ENCODE data around the gene KCNMB1.
"Not testable (repeated sequence)": the region's sequence is repeated elsewhere in the genome, so short reads cannot be mapped to it uniquely, and the experiment has no call there.

Gene KCNMB1

DNA sequence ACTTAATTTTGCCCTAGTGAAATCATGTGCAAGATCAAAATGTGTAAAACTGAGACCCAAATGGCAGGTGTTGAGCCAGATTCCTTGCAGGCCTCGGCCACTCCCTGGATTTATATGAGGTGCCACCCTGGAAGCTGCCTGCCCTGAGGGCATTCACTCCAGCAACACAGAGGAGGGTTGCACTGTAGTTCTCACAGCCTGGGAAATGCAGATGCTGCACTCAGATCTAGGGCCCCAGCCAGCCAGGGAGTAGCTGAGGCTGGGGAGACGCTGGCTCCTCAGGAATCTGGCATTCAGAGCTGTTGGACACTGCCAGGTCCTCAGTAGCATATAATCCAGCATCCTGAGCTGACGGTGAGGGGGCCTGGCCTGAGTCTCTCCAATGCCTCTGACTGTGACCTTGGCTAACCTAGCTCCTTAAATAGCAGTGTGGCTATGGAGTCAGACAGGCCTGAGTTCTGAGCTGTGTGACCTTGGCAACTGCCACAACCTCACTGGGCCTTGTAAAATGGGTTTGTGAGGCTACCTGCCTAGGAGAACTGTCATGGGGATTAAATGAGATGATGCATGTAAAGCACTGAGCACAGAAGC is 8.7 kb downstream of the KCNMB1 start:
- no peak for DNase-seq (ENCODE audit: low read depth)
- TF ChIP-seq, protein P1, sequence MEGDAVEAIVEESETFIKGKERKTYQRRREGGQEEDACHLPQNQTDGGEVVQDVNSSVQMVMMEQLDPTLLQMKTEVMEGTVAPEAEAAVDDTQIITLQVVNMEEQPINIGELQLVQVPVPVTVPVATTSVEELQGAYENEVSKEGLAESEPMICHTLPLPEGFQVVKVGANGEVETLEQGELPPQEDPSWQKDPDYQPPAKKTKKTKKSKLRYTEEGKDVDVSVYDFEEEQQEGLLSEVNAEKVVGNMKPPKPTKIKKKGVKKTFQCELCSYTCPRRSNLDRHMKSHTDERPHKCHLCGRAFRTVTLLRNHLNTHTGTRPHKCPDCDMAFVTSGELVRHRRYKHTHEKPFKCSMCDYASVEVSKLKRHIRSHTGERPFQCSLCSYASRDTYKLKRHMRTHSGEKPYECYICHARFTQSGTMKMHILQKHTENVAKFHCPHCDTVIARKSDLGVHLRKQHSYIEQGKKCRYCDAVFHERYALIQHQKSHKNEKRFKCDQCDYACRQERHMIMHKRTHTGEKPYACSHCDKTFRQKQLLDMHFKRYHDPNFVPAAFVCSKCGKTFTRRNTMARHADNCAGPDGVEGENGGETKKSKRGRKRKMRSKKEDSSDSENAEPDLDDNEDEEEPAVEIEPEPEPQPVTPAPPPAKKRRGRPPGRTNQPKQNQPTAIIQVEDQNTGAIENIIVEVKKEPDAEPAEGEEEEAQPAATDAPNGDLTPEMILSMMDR (conservative IDR thresholded peaks at IDR 0.05; ENCODE audit: low read depth, low read length), result no peak
- H3K4me3 ChIP-seq (ENCODE audit: low read length), result no peak overlapping the region

DNA sequence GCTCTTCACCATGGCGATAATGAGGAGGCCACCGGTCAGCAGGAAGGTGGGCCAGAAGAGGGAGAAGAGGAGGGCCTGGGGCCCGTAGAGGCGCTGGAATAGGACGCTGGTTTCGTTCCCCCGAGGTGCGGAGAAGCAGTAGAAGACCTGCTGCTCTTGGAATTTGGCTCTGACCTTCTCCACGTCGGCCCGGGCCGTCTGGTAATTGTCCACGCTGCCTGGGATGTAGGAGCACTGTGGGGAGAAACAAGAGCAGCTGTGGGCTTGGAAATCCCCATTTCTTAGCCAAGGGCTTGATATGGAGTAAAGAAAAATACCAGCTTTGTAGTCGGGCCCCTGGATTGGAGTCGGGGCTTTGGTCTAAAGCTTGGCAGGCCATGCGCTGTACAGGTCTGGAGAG is 10.4 kb downstream of the KCNMB1 start:
- DNase-seq (ENCODE audit: low read depth), result no peak
- H3K4me3 ChIP-seq (ENCODE audit: low read length), result no peak overlapping the region
- TF ChIP-seq, protein P1 (conservative IDR thresholded peaks at IDR 0.05; ENCODE audit: low read depth, low read length), result no peak

DNA sequence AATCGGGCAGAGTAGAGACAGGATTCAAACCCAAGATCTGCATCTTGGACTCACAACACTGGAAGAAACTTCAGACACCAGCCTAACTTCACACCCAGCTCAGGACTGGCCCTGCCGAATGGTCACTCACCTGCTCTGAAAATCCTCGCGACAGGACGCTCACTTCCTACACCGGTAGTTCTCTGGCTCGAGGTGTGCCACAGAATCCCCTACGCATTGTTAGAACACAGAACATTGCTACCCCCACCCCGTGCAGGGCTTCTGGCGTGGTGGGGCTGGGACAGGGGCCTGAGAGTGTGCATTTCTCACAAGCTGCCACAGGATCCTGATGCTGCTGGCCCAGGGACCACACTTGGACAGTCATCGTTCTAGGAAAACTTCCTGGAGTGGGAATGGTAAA is 12.1 kb downstream of the KCNMB1 start:
- no peak overlapping the region for H3K4me3 ChIP-seq (ENCODE audit: low read length)
- DNase-seq (ENCODE audit: low read depth), result no peak
- TF ChIP-seq, protein P1 (conservative IDR thresholded peaks at IDR 0.05; ENCODE audit: low read depth, low read length), result no peak

DNA sequence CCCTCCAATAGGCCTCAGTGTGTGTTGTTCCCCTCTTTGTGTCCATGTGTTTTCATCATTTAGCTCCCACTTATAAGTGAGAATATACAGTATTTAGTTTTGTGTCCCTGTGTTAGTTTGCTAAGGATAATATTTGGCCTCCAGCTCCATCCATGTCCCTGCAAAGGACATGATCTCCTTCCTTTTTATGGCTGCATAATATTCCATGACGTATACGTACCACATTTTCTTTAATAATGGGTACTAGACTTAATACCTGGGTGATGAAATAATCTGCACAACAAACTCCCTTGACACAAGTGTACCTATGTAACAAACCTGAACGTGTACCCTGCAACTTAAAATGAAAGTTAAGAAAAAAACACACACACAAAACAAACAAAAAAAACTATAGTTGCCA is 12.6 kb downstream of the KCNMB1 start:
- not testable (repeated sequence) for H3K4me3 ChIP-seq (ENCODE audit: low read length); DNase-seq (ENCODE audit: low read depth)

DNA sequence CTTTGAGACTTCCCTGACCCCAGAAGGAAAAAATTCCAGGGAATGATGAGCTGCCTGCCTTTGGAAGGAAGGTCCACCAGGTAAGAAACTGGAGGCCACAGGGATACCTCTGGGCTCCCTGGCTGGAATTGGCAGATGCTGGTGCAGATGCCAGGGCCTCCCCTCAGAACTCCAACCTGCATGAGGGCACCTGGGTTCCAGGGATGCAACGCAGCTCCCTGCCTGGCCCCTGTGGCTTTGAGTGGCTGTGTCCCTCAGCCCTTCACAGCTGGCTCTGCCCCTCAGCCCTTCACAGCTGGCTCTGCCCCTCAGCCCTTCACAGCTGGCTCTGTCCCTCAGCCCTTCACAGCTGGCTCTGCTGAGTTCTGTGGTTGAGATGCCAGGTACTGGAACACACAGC is 13.9 kb downstream of the KCNMB1 start:
- TF ChIP-seq, protein P1 (conservative IDR thresholded peaks at IDR 0.05; ENCODE audit: low read depth, low read length), result no peak

DNA sequence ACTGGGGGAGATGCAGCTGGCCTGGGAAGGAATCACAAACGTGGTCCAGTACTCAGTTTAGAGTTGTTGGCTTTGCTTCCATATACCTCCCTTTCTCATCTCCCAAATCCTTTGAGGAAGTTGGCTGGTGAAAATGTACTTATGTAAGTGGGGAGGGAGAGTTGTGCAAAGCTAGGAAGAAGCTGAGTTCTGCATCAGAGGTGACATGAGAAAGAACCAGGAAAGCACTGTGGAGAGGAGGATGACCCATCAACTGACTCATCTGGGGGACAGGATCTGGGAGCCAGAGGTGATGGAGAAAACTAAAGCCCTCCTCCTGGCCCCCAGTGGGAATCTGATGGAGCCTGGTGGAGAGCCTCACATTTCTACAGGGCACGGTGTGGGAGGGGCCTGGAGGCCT is 16.2 kb downstream of the KCNMB1 start:
- TF ChIP-seq, protein P1 (conservative IDR thresholded peaks at IDR 0.05; ENCODE audit: low read depth, low read length), result no peak
- DNase-seq (ENCODE audit: low read depth), result no peak
- H3K4me3 ChIP-seq (ENCODE audit: low read length), result no peak overlapping the region

More for the DNA sequence above, 13.9 kb downstream of the KCNMB1 start:
- no peak overlapping the region for H3K4me3 ChIP-seq (ENCODE audit: low read length)
- no peak for DNase-seq (ENCODE audit: low read depth)

DNA sequence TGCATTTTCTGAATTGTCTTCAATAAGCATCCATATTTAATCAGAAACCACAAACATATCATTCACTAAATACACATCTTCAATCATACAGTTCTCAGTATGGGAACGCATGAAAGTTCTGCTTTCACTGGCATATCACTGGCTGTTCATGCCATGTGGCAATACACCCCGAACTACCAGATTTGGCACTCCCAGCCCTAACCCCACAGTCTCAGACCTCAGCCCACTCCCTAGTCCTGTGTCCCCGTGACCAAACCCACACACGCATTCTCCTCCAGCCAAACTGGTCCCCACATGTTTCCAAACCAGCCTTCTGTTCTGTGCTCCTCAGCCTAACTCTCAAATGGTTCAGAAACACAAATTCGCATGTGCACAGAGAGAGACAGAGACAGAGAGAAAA is 20.6 kb downstream of the KCNMB1 start:
- no peak for DNase-seq (ENCODE audit: low read depth)
- H3K4me3 ChIP-seq (ENCODE audit: low read length), result no peak overlapping the region
- TF ChIP-seq, protein P1 (conservative IDR thresholded peaks at IDR 0.05; ENCODE audit: low read depth, low read length), result no peak

DNA sequence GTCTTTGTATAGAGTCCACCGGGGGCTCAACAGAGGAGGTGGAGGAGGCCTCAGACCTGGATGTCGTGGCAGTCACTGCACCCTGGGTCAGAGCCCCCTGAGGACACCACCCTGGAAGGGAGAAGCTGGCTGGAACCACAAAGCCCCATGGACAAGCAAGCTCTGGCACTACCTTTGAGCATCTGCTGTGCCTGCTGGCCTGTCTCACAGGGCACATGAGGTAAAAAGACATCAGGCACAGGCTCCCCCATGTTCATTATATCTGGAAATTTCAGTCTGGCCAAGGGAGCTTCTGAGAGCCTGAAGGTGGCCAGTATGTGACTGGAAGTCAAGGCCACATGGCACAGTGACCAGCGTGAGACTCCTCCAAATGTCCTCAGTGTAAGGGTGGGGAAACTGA is 22.9 kb downstream of the KCNMB1 start:
- no peak for DNase-seq (ENCODE audit: low read depth)
- H3K4me3 ChIP-seq (ENCODE audit: low read length), result no peak overlapping the region
- TF ChIP-seq, protein P1 (conservative IDR thresholded peaks at IDR 0.05; ENCODE audit: low read depth, low read length), result no peak

Measured in retinal pigment epithelial cell (primary cell).